HepG2 (cell line): ENCODE measurements around the gene CNRIP1. TPM values are rescaled to one million over a fixed set of nuclear protein-coding genes. Genes with fewer than 3 reads are reported as not detected.

ENCODE experiments used
- ARNTL ChIP-seq: sonication (generic); formaldehyde crosslinking; IDR thresholded peaks from 2 replicates; pipeline ENCODE4 v1.4.0; 2020; ENCODE audit warnings: mild to moderate bottlenecking, missing genetic modification reagents
- GATAD1 ChIP-seq: IDR thresholded peaks from 2 replicates; pipeline ENCODE4 v1.6.1; 2016; ENCODE audit warnings: missing genetic modification reagents, missing compliant biosample characterization
- HMGXB3 ChIP-seq: sonication (generic); formaldehyde crosslinking; IDR thresholded peaks from 2 replicates; pipeline ENCODE4 v1.4.0; 2020; ENCODE audit warnings: missing genetic modification reagents, borderline replicate concordance
- HOXA7 ChIP-seq: sonication (generic); formaldehyde crosslinking; IDR thresholded peaks from 2 replicates; pipeline ENCODE4 v1.8.1; 2022; ENCODE audit warnings: mild to moderate bottlenecking, missing genetic modification reagents, moderate library complexity
- KDM4B ChIP-seq: sonication (generic); formaldehyde crosslinking; IDR thresholded peaks from 2 replicates; pipeline ENCODE4 v1.4.0; 2020; ENCODE audit warnings: missing genetic modification reagents
- KDM5B ChIP-seq: sonication (generic); formaldehyde crosslinking; IDR thresholded peaks from 2 replicates; pipeline ENCODE4 v1.4.0; 2020; ENCODE audit warnings: missing genetic modification reagents, mild to moderate bottlenecking, borderline replicate concordance
- MIER3 ChIP-seq: IDR thresholded peaks from 2 replicates; pipeline ENCODE4 v1.6.1; 2016; ENCODE audit warnings: missing compliant biosample characterization, borderline replicate concordance
- SPEN ChIP-seq: sonication (generic); formaldehyde crosslinking; IDR thresholded peaks from 2 replicates; pipeline ENCODE4 v1.5.1; 2020; ENCODE audit warnings: low read depth, mild to moderate bottlenecking, missing genetic modification reagents
- ZBTB37 ChIP-seq: sonication (generic); formaldehyde crosslinking; IDR thresholded peaks from 2 replicates; pipeline ENCODE4 v1.4.0; 2020; ENCODE audit warnings: mild to moderate bottlenecking, missing genetic modification reagents
- ZNF124 ChIP-seq: sonication (generic); formaldehyde crosslinking; IDR thresholded peaks from 2 replicates; pipeline ENCODE4 v1.4.0; 2020; ENCODE audit warnings: missing genetic modification reagents
- ZNF407 ChIP-seq: sonication (generic); formaldehyde crosslinking; IDR thresholded peaks from one replicate; pipeline ENCODE4 v1.5.1; 2020; ENCODE audit warnings: mild to moderate bottlenecking, missing genetic modification reagents; ENCODE audit errors: not compliant biosample characterization
- ZNF468 ChIP-seq: sonication (generic); formaldehyde crosslinking; IDR thresholded peaks from 2 replicates; pipeline ENCODE4 v1.8.0; 2022; ENCODE audit warnings: mild to moderate bottlenecking, moderate library complexity, missing genetic modification reagents
- ZNF501 ChIP-seq: sonication (generic); formaldehyde crosslinking; IDR thresholded peaks from 2 replicates; pipeline ENCODE4 v1.5.1; 2020; ENCODE audit warnings: mild to moderate bottlenecking, moderate library complexity, missing genetic modification reagents
- ZNF598 ChIP-seq: sonication (generic); formaldehyde crosslinking; IDR thresholded peaks from 2 replicates; pipeline ENCODE4 v1.5.1; 2020; ENCODE audit warnings: mild to moderate bottlenecking, missing genetic modification reagents, borderline replicate concordance
- polyA plus RNA-seq, 8 experiments: library from polyadenylated mRNA; depleted of rRNA in 3 of 8; stranded (reverse) in 7 of 8; unstranded in 1 of 8; fragments of >200 nt; fragmentation: Illumina TruSeq in 4 of 8; extraction: Trizol in 4 of 8; gene quantifications; 2 replicates each; pipeline versions ENCODE4 v1.2.1 to v1.2.3, GENCODE V29; 2011 to 2016; ENCODE audit warnings: low read depth in 4 of 8, missing spikeins in 1 of 8, mixed read lengths in 1 of 8; ENCODE audit not compliant: insufficient read depth in 1 of 8
- total RNA-seq, 5 experiments: library from RNA; depleted of rRNA; stranded (reverse); fragments of >200 nt; fragmentation: Illumina TruSeq; extraction: Trizol; gene quantifications; 2 replicates each; pipeline ENCODE4 v1.2.3, GENCODE V29; 2016; ENCODE audit warnings: low read depth in 1 of 5

Gene CNRIP1
- total and polyA plus RNA-seq, 2 of the 13 experiments (the other 11 are each of a cell fraction or from before 2014, with no cell fraction given): not detected

GRCh38 chr2:68252400-68253218 is 67.1 kb downstream of the CNRIP1 start, which contains the start of gene PPP3R1 (continued):
- TF ChIP-seq ZNF468 (CRISPR knock-in tag): no peak
- TF ChIP-seq HOXA7 (CRISPR knock-in tag): no peak
- peak; percentile 98 for TF ChIP-seq SPEN
- TF ChIP-seq ZNF124 (CRISPR knock-in tag): peak; percentile 74
- peak; percentile 86 for TF ChIP-seq ZNF501 (CRISPR knock-in tag)
- TF ChIP-seq GATAD1: peak; percentile 87
- no peak; the same call in 1 of the 2 replicates for TF ChIP-seq HMGXB3 (CRISPR knock-in tag)
- TF ChIP-seq ARNTL (CRISPR knock-in tag): peak; percentile 91
- peak; percentile 89; the same call in 1 of the 2 replicates for TF ChIP-seq MIER3 (CRISPR knock-in tag)
- TF ChIP-seq KDM5B: peak; percentile 91
- TF ChIP-seq KDM4B (CRISPR knock-in tag): peak; percentile 49; the same call in 1 of the 2 replicates
- TF ChIP-seq ZBTB37 (CRISPR knock-in tag): no peak
- TF ChIP-seq ZNF598 (CRISPR knock-in tag): peak; percentile 92
- TF ChIP-seq ZNF407 (CRISPR knock-in tag): peak; percentile 93
